A673 (cell line): ENCODE measurements around the gene OR4F15. TPM values are rescaled to one million over a fixed set of nuclear protein-coding genes. Genes with fewer than 3 reads are reported as not detected.
A peak's percentile ranks its signal among the peaks of the same experiment; 100 is the strongest.
"Not testable (repeated sequence)": the region's sequence is repeated elsewhere in the genome, so short reads cannot be mapped to it uniquely, and the experiment has no call there.

ENCODE experiments used
- BruUV-seq: library from RNA; stranded (reverse); fragments of 400-500 nt; replicated peaks from 2 replicates; lab custom pipeline; 2021; lab: Mats Ljungman, UMichigan
- CTCF ChIA-PET: fragments of 300-600 bp; sonication (Branson Sonifier 250); formaldehyde crosslinking; loops from one replicate; lab custom pipeline; 2022; ENCODE audit warnings: antibody characterized with exemption; lab: Charles Lee
- POLR2A ChIA-PET: fragments of 300-600 bp; sonication (Branson Sonifier 250); formaldehyde crosslinking; loops from one replicate; lab custom pipeline; 2022; ENCODE audit warnings: antibody characterized with exemption; ENCODE audit not compliant: low non-redundant PET; lab: Charles Lee
- DNase-seq: peaks from one replicate; pipeline ENCODE4 v3.0.0-alpha.2; 2015; ENCODE audit warnings: low spot score
- H3K27ac ChIP-seq: fragments of 200-600 bp; sonication (generic); 2 replicates; pipeline ENCODE4 v1.5.1; 2016; ENCODE audit warnings: mixed run types, low read depth, mild to moderate bottlenecking, mixed read lengths, antibody characterized with exemption, low read length; ENCODE audit not compliant: poor library complexity, severe bottlenecking
- H3K27me3 ChIP-seq: fragments of 200-600 bp; sonication (generic); replicated peaks from 2 replicates; pipeline ENCODE4 v1.6.1; 2017; ENCODE audit warnings: mixed run types, low read depth, mild to moderate bottlenecking, mixed read lengths, antibody characterized with exemption, low read length; ENCODE audit not compliant: insufficient read depth, poor library complexity
- H3K36me3 ChIP-seq: fragments of 200-600 bp; sonication (generic); 2 replicates; pipeline ENCODE4 v1.6.1; 2016; ENCODE audit warnings: mixed run types, mild to moderate bottlenecking, mixed read lengths, antibody characterized with exemption, low read length; ENCODE audit not compliant: insufficient read depth, poor library complexity, severe bottlenecking
- H3K4me1 ChIP-seq: fragments of 200-600 bp; sonication (generic); 2 replicates; pipeline ENCODE4 v1.6.1; 2017; ENCODE audit warnings: mixed run types, mild to moderate bottlenecking, mixed read lengths, antibody characterized with exemption, low read length; ENCODE audit not compliant: insufficient read depth, poor library complexity, severe bottlenecking
- H3K4me3 ChIP-seq: fragments of 200-600 bp; sonication (generic); 2 replicates; pipeline ENCODE4 v1.5.1; 2016; ENCODE audit warnings: low read depth, mixed run types, mild to moderate bottlenecking, mixed read lengths, low read length; ENCODE audit not compliant: poor library complexity, severe bottlenecking
- H3K9me3 ChIP-seq: fragments of 200-600 bp; sonication (generic); 2 replicates; pipeline ENCODE4 v1.6.1; 2016; ENCODE audit warnings: mixed run types, low read depth, mild to moderate bottlenecking, mixed read lengths, antibody characterized with exemption, low read length; ENCODE audit not compliant: poor library complexity, severe bottlenecking
- EZH2 ChIP-seq: fragments of 200-600 bp; sonication (generic); IDR thresholded peaks from 2 replicates; pipeline ENCODE4 v1.6.1; 2017; ENCODE audit warnings: borderline replicate concordance, low read depth, mild to moderate bottlenecking, mixed read lengths, antibody characterized with exemption, low read length; ENCODE audit not compliant: poor library complexity, severe bottlenecking
- intact Hi-C: fragments of 100-400 bp; cut with micrococcal nuclease; formaldehyde crosslinking; loops from one replicate; pipeline ENCODE4 v1.10.0; 2022; ENCODE audit not compliant: unreplicated experiment
- total RNA-seq: library from RNA; stranded (reverse); gene quantifications from 2 replicates; pipeline ENCODE4 v1.2.3, GENCODE V29; 2021
- TF ChIP-seq, protein P1 (sequence below): fragments of 300-800, 200-600 bp; sonication (generic); conservative IDR thresholded peaks from 2 replicates; pipeline ENCODE4 v1.5.1; 2017; ENCODE audit warnings: low read depth, mild to moderate bottlenecking, antibody characterized with exemption, low read length, moderate library complexity, mixed read lengths

OR4F15 gene
- total RNA-seq, 1 experiment from 2014 or later = not detected

DNA sequence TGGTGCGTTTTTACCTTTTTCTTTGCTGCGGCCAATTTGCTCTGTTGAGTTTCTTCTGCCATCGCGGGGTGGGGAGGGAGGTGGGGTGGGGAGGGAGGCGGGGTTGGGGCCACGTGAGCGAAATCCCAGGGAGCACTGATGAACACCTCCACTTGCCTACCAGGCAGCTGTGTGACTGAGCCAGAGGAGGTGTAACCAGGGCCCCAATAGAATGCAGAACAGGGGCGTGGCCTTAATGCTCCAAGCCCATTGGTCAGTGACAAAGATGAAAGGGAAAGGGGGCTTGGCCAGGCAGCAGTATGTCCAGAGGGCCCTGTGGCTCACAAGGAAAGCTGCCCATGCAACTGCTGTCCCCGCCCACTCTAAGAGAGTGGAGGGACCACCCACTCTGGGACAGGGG, 30.1 kb upstream of the OR4F15 start:
- intact Hi-C loops = no loop called here
- DNase-seq = peak; percentile 4

DNA sequence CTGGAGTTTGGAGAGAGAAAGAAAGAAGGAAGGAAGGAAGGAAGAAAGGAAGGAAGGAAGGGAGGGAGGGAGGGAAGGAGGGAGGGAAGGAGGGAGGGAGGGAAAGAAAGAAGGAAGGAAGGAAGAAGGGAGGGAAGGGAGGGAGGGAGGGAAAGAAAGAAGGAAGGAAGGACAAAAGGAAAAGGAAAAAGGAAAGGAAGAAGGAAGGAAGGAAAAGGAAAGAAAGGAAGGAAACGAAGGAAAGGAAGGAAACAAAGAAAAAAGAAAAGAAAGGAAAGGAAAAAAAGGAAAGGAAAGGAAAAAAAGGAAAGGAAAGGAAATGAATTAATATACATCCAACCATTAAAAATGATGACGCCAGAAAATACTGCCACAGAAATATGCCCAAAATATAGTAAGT, 27.4 kb upstream of the OR4F15 start:
- ChIA-PET CTCF (no interaction called here), POLR2A (no interaction called here)
- TF ChIP-seq, protein P1, sequence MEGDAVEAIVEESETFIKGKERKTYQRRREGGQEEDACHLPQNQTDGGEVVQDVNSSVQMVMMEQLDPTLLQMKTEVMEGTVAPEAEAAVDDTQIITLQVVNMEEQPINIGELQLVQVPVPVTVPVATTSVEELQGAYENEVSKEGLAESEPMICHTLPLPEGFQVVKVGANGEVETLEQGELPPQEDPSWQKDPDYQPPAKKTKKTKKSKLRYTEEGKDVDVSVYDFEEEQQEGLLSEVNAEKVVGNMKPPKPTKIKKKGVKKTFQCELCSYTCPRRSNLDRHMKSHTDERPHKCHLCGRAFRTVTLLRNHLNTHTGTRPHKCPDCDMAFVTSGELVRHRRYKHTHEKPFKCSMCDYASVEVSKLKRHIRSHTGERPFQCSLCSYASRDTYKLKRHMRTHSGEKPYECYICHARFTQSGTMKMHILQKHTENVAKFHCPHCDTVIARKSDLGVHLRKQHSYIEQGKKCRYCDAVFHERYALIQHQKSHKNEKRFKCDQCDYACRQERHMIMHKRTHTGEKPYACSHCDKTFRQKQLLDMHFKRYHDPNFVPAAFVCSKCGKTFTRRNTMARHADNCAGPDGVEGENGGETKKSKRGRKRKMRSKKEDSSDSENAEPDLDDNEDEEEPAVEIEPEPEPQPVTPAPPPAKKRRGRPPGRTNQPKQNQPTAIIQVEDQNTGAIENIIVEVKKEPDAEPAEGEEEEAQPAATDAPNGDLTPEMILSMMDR = no peak
- no peak for TF ChIP-seq EZH2
- Histone ChIP-seq H3K27ac (no peak overlapping the region), H3K27me3 (peaks cover 12% of the 10 kb centered on the region), H3K4me1 (no peaks in the 10 kb centered on the region), H3K9me3 (no peaks in the 10 kb centered on the region), H3K36me3 (no peaks in the 10 kb centered on the region), H3K4me3 (no peak overlapping the region)
- intact Hi-C loops = no loop called here
- no peak for DNase-seq
- no TSS peak for BruUV-seq

More for the DNA sequence above, 30.1 kb upstream of the OR4F15 start:
- H3K27ac ChIP-seq = no peak overlapping the region
- no peak overlapping the region for H3K4me3 ChIP-seq
- CTCF ChIA-PET = no interaction called here
- H3K27me3 ChIP-seq = peaks cover 25% of the 10 kb centered on the region
- no TSS peak for BruUV-seq
- no peaks in the 10 kb centered on the region for H3K4me1 ChIP-seq
- POLR2A ChIA-PET = no interaction called here
- no peaks in the 10 kb centered on the region for H3K9me3 ChIP-seq
- TF ChIP-seq EZH2 = no peak
- TF ChIP-seq, protein P1 = no peak
- no peaks in the 10 kb centered on the region for H3K36me3 ChIP-seq

DNA sequence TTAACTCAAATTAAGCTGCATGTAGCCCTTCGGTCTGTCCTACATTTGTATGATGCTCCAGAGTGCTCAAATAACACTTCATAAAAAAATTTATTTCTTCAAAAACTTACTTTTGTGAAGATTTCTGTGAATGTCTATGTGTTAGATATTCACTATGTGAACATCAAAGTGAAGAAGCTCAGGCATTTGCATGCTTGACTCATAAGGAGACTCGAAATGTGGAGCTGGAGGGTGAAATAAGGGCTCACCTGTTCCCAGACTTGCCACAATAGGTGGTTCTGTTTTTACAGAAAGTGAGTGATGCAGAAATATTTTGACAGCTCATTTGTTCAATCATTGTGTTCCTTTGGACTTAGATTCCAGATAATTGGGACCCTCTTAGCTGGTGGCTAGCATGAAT, 25.6 kb upstream of the OR4F15 start:
- H3K9me3 ChIP-seq, intact Hi-C loops, DNase-seq, H3K36me3 ChIP-seq, H3K4me1 ChIP-seq, H3K4me3 ChIP-seq, BruUV-seq, POLR2A ChIA-PET, H3K27ac ChIP-seq, CTCF ChIA-PET: not testable (repeated sequence)
- H3K27me3 ChIP-seq = peaks cover 16% of the 10 kb centered on the region

DNA sequence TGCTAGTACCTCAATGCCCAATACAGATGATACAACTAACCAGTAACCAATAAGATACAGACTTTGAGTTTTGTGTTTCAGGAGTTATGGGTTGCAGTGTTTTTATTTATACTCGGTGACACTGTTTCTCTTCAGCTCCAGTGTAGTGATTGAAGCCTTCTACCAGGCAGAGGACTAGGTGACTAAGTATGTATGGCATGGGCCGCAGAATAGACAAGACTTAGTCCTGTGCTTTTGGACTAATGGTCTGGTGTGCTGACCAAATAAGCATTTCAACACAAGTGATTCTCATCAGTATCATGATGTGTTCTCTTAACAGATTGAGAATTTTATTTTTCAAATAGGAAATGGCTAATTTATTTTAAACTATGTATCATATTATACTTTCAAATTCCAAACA, 24.0 kb upstream of the OR4F15 start:
- CTCF ChIA-PET, POLR2A ChIA-PET, H3K36me3 ChIP-seq, BruUV-seq, DNase-seq, H3K27ac ChIP-seq, H3K9me3 ChIP-seq, H3K4me3 ChIP-seq, intact Hi-C loops, H3K4me1 ChIP-seq: not testable (repeated sequence)
- H3K27me3 ChIP-seq = peaks cover 22% of the 10 kb centered on the region

DNA sequence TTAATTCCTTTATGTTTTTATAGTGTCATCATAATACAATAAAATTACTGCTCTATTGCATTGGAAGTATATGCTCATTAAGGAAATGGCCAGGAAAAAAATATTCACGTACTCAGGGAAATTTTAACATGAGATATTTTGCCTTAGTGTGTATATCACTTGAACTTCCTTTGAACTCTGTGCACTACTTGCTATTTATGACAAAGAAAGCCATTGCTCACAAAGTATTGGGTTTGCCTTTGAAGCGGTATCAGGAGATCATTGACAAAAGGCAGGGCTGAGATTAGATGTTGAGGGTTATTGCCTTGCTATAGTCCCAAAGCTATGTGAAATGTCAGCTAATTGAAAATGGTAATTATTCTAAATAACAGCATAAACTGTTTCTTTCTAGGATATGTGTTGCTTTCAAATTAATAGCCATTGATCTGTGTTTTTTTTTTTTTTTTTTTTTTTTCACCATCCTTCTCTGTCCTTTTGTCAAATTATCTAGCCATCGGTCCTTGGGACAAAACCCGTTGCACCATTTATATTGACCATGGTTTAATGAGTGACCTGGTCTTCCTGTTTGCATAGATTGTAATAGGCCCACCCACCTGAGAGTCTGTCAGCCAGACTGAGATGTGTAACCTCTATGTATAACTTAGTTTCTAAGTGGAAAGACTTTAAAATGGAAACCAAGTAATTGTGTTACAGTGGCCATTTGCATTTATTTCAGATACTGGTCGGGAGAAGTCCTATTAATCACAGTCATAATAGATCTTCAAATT, 23.3 kb upstream of the OR4F15 start:
- intact Hi-C loops, BruUV-seq, H3K9me3 ChIP-seq, H3K4me1 ChIP-seq, H3K4me3 ChIP-seq, POLR2A ChIA-PET, DNase-seq, H3K36me3 ChIP-seq, CTCF ChIA-PET, H3K27ac ChIP-seq: not testable (repeated sequence)
- H3K27me3 ChIP-seq = peaks cover 22% of the 10 kb centered on the region

DNA sequence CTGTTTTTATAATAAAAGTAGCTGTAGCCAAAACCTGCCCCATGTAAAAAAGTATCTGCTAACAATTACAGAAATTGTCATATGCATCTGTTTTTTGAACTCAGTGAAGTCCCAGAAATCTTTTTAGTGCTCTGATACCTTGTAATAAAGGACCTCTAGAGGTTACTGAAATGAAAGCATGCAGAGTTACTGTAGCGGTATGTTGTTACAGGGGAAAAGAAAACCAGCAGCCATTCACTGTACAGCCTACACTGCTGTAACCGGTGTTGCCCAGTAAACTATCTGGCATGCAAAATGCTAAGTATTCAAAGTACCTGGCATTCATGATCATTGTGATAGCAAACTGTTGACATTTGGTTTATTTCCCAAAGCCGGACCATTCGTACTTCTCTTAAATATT, 21.3 kb upstream of the OR4F15 start:
- H3K27ac ChIP-seq, POLR2A ChIA-PET, CTCF ChIA-PET, DNase-seq, H3K36me3 ChIP-seq, H3K9me3 ChIP-seq, intact Hi-C loops, H3K4me1 ChIP-seq, H3K4me3 ChIP-seq, BruUV-seq: not testable (repeated sequence)
- H3K27me3 ChIP-seq = peaks cover 17% of the 10 kb centered on the region
